Neural cell (in vitro differentiated cells): Measurements from ENCODE around the gene ACAA2. TPM values are rescaled to one million over a fixed set of nuclear protein-coding genes. Genes with fewer than 3 reads are reported as not detected.

Experiments used
- H2AFZ ChIP-seq: fragments of 200-600, 300-800 bp; sonication (generic), shearing (Covaris generic); 2 replicates; pipeline ENCODE4 v1.6.0; 2014; ENCODE audit warnings: low read depth, mild to moderate bottlenecking, antibody characterized with exemption, low read length, moderate library complexity
- H3F3A ChIP-seq: fragments of 200-600 bp; shearing (Covaris generic); 2 replicates; pipeline ENCODE4 v1.6.1; 2016; ENCODE audit warnings: mild to moderate bottlenecking, moderate library complexity, mixed read lengths, antibody characterized with exemption, low read length; ENCODE audit not compliant: insufficient read depth, poor library complexity, severe bottlenecking
- H3K27ac ChIP-seq: fragments of 200-600, 300-800 bp; sonication (generic), shearing (Covaris generic); 2 replicates; pipeline ENCODE4 v1.5.1; 2014; ENCODE audit warnings: mild to moderate bottlenecking, low read length, moderate library complexity
- H3K27me3 ChIP-seq: fragments of 300-800, 200-600 bp; sonication (generic), shearing (Covaris generic); 2 replicates; pipeline ENCODE4 v1.6.0; 2014; ENCODE audit warnings: mild to moderate bottlenecking, low read depth, low read length, moderate library complexity; ENCODE audit not compliant: insufficient read depth
- H3K36me3 ChIP-seq: fragments of 300-800, 200-600 bp; sonication (generic), shearing (Covaris generic); 2 replicates; pipeline ENCODE4 v1.5.1; 2014; ENCODE audit warnings: mild to moderate bottlenecking, antibody characterized with exemption, low read length, moderate library complexity; ENCODE audit not compliant: insufficient read depth
- H3K4me2 ChIP-seq: fragments of 300-800, 200-600 bp; sonication (generic), shearing (Covaris generic); 2 replicates; pipeline ENCODE4 v1.6.0; 2014; ENCODE audit warnings: mild to moderate bottlenecking, low read length
- H3K4me3 ChIP-seq: fragments of 300-800, 200-600 bp; sonication (generic), shearing (Covaris generic); 2 replicates; pipeline ENCODE4 v1.5.1; 2014; ENCODE audit warnings: mild to moderate bottlenecking, low read length, moderate library complexity
- H3K79me2 ChIP-seq: fragments of 200-600 bp; shearing (Covaris generic); replicated peaks from 2 replicates; pipeline ENCODE4 v1.6.0; 2014; ENCODE audit warnings: mild to moderate bottlenecking, low read length, moderate library complexity; ENCODE audit not compliant: insufficient read depth
- H3K9ac ChIP-seq: fragments of 300-800, 200-600 bp; sonication (generic), shearing (Covaris generic); 2 replicates; pipeline ENCODE4 v1.6.1; 2016; ENCODE audit warnings: mild to moderate bottlenecking, low read length, mixed read lengths
- H3K9me2 ChIP-seq: fragments of 200-600 bp; shearing (Covaris generic); 2 replicates; pipeline ENCODE4 v1.6.1; 2016; ENCODE audit warnings: mild to moderate bottlenecking, low read length, mixed read lengths; ENCODE audit not compliant: insufficient read depth
- H3K9me3 ChIP-seq: fragments of 200-600, 300-800 bp; sonication (generic), shearing (Covaris generic); 2 replicates; pipeline ENCODE4 v1.6.1; 2016; ENCODE audit warnings: mild to moderate bottlenecking, mixed run types, low read length, moderate library complexity, mixed read lengths
- H4K20me1 ChIP-seq: fragments of 200-600 bp; shearing (Covaris generic); 2 replicates; pipeline ENCODE4 v1.6.1; 2016; ENCODE audit warnings: mild to moderate bottlenecking, mixed run types; ENCODE audit not compliant: insufficient read depth
- CTCF ChIP-seq: fragments of 450-650 bp; IDR thresholded peaks from 2 replicates; pipeline ENCODE4 v1.5.1; 2014; ENCODE audit warnings: antibody characterized with exemption, mild to moderate bottlenecking, moderate library complexity; ENCODE audit not compliant: poor library complexity, severe bottlenecking
- EP300 ChIP-seq: fragments of 450-650 bp; conservative IDR thresholded peaks from 2 replicates; pipeline ENCODE4 v1.6.1; 2014; ENCODE audit warnings: antibody characterized with exemption, mild to moderate bottlenecking, moderate library complexity; ENCODE audit not compliant: poor library complexity, severe bottlenecking
- EZH2 ChIP-seq: fragments of 200-600, 300-800 bp; shearing (Covaris generic), sonication (generic); IDR thresholded peaks from 2 replicates; pipeline ENCODE4 v1.6.1; 2014; ENCODE audit warnings: antibody characterized with exemption, low read length, borderline replicate concordance, mild to moderate bottlenecking; ENCODE audit not compliant: insufficient read depth, poor library complexity, severe bottlenecking
- MXI1 ChIP-seq: fragments of 450-650 bp; conservative IDR thresholded peaks from 2 replicates; pipeline ENCODE4 v1.6.1; 2014; ENCODE audit warnings: antibody characterized with exemption, mild to moderate bottlenecking; ENCODE audit not compliant: poor library complexity, severe bottlenecking
- POLR2AphosphoS5 ChIP-seq: IDR thresholded peaks from 2 replicates; pipeline ENCODE4 v1.6.1; 2012
- RAD21 ChIP-seq: fragments of 450-650 bp; conservative IDR thresholded peaks from 2 replicates; pipeline ENCODE4 v1.6.1; 2014; ENCODE audit warnings: antibody characterized with exemption, mild to moderate bottlenecking, moderate library complexity
- SMC3 ChIP-seq: fragments of 450-650 bp; conservative IDR thresholded peaks from 2 replicates; pipeline ENCODE4 v1.6.1; 2014; ENCODE audit warnings: antibody characterized with exemption, mild to moderate bottlenecking, moderate library complexity; ENCODE audit not compliant: poor library complexity
- TAF1 ChIP-seq: IDR thresholded peaks from 2 replicates; pipeline ENCODE4 v1.6.1; 2012; ENCODE audit warnings: low read depth
- polyA plus RNA-seq: library from polyadenylated mRNA; depleted of rRNA; stranded (reverse); fragments of >200 nt; gene quantifications from 2 replicates; pipeline ENCODE4 v1.2.3, GENCODE V29; 2014
- TF ChIP-seq, protein P1 (sequence below): IDR thresholded peaks from 2 replicates; pipeline ENCODE4 v1.6.1; 2012; ENCODE audit warnings: borderline replicate concordance

The ACAA2 gene
- polyA plus RNA-seq, 1 donor from 2014 or later: 6.3 TPM

DNA sequence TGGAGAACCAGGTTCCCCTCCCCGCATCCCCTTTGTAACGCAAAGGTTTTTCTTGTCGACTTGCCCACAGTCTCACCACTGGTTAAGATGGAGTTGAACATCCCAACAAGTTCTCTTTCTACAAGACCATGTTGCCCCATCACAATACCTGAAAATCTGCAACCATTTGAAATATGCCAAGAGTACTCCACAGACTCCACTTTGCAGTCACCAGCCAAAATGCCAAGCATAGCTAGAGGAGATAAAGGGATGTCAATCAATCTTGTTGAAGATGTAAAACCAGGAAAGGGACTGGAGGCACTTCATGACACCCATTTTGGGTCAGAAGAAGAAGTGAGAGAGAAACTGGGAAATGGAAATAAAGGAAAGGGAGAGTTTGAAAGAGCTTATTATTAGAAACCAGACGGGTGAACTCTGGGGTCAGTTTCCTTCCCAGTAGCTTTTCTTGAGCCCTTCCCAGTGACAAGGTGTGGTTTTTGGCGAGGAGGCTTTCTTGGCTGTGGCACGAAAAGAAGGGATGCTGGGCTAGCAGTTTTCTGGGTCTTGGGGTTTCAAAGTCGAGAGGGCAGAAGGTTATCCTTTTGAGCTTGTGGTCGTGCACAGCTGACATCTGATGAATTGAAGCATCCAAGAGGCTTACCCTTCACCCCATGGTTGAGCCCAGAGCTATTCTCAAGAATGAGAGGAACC, 79.3 kb downstream of the ACAA2 start:
- Histone ChIP-seq H3F3A (no peaks in the 10 kb centered on the region), H3K79me2 (no peaks in the 10 kb centered on the region)

DNA sequence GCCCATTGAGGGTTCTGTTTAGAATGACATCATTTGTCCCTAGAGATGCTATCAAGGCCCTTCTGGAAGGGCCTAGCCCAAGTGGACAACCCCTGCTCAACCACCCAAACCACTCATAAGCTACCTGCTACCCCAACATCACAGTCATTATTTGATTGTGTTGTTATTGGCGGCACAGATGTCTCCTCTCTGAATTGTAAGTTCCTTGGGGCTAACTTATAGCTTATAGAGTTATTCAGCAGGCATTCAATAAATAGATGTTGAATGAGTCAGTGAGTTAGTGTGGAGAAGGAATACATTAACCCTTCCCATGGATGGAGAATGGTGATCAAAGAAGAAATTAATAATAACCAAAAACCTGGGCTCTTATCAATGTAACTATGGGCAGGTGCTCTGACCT, 80.0 kb downstream of the ACAA2 start:
- H3F3A ChIP-seq: no peaks in the 10 kb centered on the region
- H3K79me2 ChIP-seq: no peaks in the 10 kb centered on the region
- H3K9ac ChIP-seq: no peak overlapping the region
- H2AFZ ChIP-seq: no peak overlapping the region
- H3K9me2 ChIP-seq: no peaks in the 10 kb centered on the region
- H3K4me3 ChIP-seq: no peak overlapping the region
- H3K9me3 ChIP-seq: no peaks in the 10 kb centered on the region
- no peak overlapping the region for H3K4me2 ChIP-seq
- no peaks in the 10 kb centered on the region for H3K27me3 ChIP-seq
- no peaks in the 10 kb centered on the region for H4K20me1 ChIP-seq
- H3K27ac ChIP-seq: no peak overlapping the region
- no peaks in the 10 kb centered on the region for H3K36me3 ChIP-seq
- TF ChIP-seq POLR2AphosphoS5 (no peak), SMC3 (no peak), TAF1 (no peak), CTCF (no peak), RAD21 (no peak), EZH2 (no peak), MXI1 (no peak)
- TF ChIP-seq, protein P1, sequence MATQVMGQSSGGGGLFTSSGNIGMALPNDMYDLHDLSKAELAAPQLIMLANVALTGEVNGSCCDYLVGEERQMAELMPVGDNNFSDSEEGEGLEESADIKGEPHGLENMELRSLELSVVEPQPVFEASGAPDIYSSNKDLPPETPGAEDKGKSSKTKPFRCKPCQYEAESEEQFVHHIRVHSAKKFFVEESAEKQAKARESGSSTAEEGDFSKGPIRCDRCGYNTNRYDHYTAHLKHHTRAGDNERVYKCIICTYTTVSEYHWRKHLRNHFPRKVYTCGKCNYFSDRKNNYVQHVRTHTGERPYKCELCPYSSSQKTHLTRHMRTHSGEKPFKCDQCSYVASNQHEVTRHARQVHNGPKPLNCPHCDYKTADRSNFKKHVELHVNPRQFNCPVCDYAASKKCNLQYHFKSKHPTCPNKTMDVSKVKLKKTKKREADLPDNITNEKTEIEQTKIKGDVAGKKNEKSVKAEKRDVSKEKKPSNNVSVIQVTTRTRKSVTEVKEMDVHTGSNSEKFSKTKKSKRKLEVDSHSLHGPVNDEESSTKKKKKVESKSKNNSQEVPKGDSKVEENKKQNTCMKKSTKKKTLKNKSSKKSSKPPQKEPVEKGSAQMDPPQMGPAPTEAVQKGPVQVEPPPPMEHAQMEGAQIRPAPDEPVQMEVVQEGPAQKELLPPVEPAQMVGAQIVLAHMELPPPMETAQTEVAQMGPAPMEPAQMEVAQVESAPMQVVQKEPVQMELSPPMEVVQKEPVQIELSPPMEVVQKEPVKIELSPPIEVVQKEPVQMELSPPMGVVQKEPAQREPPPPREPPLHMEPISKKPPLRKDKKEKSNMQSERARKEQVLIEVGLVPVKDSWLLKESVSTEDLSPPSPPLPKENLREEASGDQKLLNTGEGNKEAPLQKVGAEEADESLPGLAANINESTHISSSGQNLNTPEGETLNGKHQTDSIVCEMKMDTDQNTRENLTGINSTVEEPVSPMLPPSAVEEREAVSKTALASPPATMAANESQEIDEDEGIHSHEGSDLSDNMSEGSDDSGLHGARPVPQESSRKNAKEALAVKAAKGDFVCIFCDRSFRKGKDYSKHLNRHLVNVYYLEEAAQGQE: no peak

More for the DNA sequence above, 79.3 kb downstream of the ACAA2 start:
- no peak overlapping the region for H2AFZ ChIP-seq
- H3K27me3 ChIP-seq: no peaks in the 10 kb centered on the region
- H3K4me3 ChIP-seq: no peak overlapping the region
- H3K9me2 ChIP-seq: no peaks in the 10 kb centered on the region
- no peak overlapping the region for H3K4me2 ChIP-seq
- no peaks in the 10 kb centered on the region for H3K36me3 ChIP-seq
- no peak overlapping the region for H3K27ac ChIP-seq
- no peak overlapping the region for H3K9ac ChIP-seq
- TF ChIP-seq EP300: no peak
- TF ChIP-seq RAD21: no peak
- TF ChIP-seq CTCF: no peak
- TF ChIP-seq EZH2: no peak
- no peak for TF ChIP-seq SMC3
- no peak for TF ChIP-seq POLR2AphosphoS5
- TF ChIP-seq, protein P1: no peak
- TF ChIP-seq MXI1: no peak
- no peak for TF ChIP-seq TAF1
- no peaks in the 10 kb centered on the region for H4K20me1 ChIP-seq
- H3K9me3 ChIP-seq: no peaks in the 10 kb centered on the region
